ENCODE data around the gene SOX10.
"Not testable (repeated sequence)": the region's sequence is repeated elsewhere in the genome, so short reads cannot be mapped to it uniquely, and the experiment has no call there.

DNA sequence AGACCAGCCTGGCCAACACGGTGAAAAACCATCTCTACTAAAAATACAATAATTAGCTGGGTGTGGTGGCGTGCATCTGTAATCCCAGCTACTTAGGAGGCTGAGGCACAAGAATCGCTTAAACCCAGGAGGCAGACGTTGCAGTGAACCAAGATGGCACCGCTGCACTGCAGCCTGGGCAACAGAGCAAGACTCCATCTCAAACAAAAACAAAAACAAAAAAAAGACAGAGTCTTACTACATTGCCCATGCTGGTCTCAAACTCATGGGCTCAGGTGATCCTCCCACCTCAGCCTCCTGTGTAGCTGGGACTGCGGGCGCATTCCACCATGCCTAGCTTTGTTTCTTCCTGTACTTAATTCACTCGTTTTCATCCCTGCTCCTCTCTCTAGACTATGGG lies 8.3 kb downstream of the SOX10 start:
- TF ChIP-seq, protein P1, sequence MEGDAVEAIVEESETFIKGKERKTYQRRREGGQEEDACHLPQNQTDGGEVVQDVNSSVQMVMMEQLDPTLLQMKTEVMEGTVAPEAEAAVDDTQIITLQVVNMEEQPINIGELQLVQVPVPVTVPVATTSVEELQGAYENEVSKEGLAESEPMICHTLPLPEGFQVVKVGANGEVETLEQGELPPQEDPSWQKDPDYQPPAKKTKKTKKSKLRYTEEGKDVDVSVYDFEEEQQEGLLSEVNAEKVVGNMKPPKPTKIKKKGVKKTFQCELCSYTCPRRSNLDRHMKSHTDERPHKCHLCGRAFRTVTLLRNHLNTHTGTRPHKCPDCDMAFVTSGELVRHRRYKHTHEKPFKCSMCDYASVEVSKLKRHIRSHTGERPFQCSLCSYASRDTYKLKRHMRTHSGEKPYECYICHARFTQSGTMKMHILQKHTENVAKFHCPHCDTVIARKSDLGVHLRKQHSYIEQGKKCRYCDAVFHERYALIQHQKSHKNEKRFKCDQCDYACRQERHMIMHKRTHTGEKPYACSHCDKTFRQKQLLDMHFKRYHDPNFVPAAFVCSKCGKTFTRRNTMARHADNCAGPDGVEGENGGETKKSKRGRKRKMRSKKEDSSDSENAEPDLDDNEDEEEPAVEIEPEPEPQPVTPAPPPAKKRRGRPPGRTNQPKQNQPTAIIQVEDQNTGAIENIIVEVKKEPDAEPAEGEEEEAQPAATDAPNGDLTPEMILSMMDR (IDR thresholded peaks at IDR 0.05; ENCODE audit: poor library complexity, severe bottlenecking): not testable (repeated sequence)
- not testable (repeated sequence) for TF ChIP-seq TAF1 (IDR thresholded peaks at IDR 0.05; ENCODE audit: low read depth); POLR2AphosphoS5 (IDR thresholded peaks at IDR 0.05); SMC3 (conservative IDR thresholded peaks at IDR 0.05; ENCODE audit: poor library complexity); EZH2 (IDR thresholded peaks at IDR 0.05; ENCODE audit: borderline replicate concordance, insufficient read depth, low read length, poor library complexity, severe bottlenecking); MXI1 (conservative IDR thresholded peaks at IDR 0.05; ENCODE audit: poor library complexity, severe bottlenecking); EP300 (conservative IDR thresholded peaks at IDR 0.05; ENCODE audit: poor library complexity, severe bottlenecking); RAD21 (conservative IDR thresholded peaks at IDR 0.05)
- TF ChIP-seq, protein P2, sequence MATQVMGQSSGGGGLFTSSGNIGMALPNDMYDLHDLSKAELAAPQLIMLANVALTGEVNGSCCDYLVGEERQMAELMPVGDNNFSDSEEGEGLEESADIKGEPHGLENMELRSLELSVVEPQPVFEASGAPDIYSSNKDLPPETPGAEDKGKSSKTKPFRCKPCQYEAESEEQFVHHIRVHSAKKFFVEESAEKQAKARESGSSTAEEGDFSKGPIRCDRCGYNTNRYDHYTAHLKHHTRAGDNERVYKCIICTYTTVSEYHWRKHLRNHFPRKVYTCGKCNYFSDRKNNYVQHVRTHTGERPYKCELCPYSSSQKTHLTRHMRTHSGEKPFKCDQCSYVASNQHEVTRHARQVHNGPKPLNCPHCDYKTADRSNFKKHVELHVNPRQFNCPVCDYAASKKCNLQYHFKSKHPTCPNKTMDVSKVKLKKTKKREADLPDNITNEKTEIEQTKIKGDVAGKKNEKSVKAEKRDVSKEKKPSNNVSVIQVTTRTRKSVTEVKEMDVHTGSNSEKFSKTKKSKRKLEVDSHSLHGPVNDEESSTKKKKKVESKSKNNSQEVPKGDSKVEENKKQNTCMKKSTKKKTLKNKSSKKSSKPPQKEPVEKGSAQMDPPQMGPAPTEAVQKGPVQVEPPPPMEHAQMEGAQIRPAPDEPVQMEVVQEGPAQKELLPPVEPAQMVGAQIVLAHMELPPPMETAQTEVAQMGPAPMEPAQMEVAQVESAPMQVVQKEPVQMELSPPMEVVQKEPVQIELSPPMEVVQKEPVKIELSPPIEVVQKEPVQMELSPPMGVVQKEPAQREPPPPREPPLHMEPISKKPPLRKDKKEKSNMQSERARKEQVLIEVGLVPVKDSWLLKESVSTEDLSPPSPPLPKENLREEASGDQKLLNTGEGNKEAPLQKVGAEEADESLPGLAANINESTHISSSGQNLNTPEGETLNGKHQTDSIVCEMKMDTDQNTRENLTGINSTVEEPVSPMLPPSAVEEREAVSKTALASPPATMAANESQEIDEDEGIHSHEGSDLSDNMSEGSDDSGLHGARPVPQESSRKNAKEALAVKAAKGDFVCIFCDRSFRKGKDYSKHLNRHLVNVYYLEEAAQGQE (IDR thresholded peaks at IDR 0.05; ENCODE audit: borderline replicate concordance): not testable (repeated sequence)

Data from neural cell (in vitro differentiated cells).